Panc1 (cell line): ENCODE data around the gene ZNF107.

Source experiments
- CTCF ChIP-seq: fragments of 450-650 bp; IDR thresholded peaks from 2 replicates; pipeline ENCODE4 v1.5.1; 2017; ENCODE audit warnings: mild to moderate bottlenecking
- REST ChIP-seq, 2 experiments: IDR thresholded peaks; 2 replicates each; pipeline ENCODE4 v1.6.1; 2011 to 2012; ENCODE audit warnings: low read depth in 2 of 2, control low read depth in 1 of 2, low read length in 1 of 2, mild to moderate bottlenecking in 1 of 2, moderate library complexity in 1 of 2; ENCODE audit not compliant: insufficient read depth in 1 of 2

GRCh38 chr7:64685091-64685490 lies 19.2 kb downstream of the ZNF107 start:
- TF ChIP-seq REST (IDR thresholded peaks at IDR 0.05; ENCODE audit: insufficient read depth in 1 of 2, low read depth in 2 of 2, low read length in 1 of 2): no peak
- no peak for TF ChIP-seq CTCF
